CD4-positive, alpha-beta T cell treated with Interleukin-12 subunit alpha and Interleukin-12 subunit beta, for 1 hour (primary cell): ENCODE data around the gene PRPSAP2.
A peak's percentile ranks its signal among the peaks of the same experiment; 100 is the strongest.
"Not testable (repeated sequence)": the region's sequence is repeated elsewhere in the genome, so short reads cannot be mapped to it uniquely, and the experiment has no call there.

Source experiments
- DNase-seq: peaks from one replicate; pipeline ENCODE4 v3.0.0-alpha.2; 2020

PRPSAP2 gene

GRCh38 chr17:18857864-18858566 is at the start of gene PRPSAP2:
TSS of gene PRPSAP2 (plus strand) at chr17:18858131. CDS start at chr17:18865834, 7,703 bp downstream.
- DNase-seq: peak; percentile 96

- not testable (repeated sequence) for DNase-seq
These were observed 42.0 kb upstream of the PRPSAP2 start for GRCh38 chr17:18815924-18816323.

GRCh38 chr17:18816489-18817371 is 41.2 kb upstream of the PRPSAP2 start:
- peak; percentile 73 for DNase-seq

GRCh38 chr17:18821430-18821829 is 36.5 kb upstream of the PRPSAP2 start:
- DNase-seq: not testable (repeated sequence)

GRCh38 chr17:18827613-18828012 is 30.3 kb upstream of the PRPSAP2 start:
- not testable (repeated sequence) for DNase-seq

- DNase-seq: no peak
These were observed 9.4 kb upstream of the PRPSAP2 start for GRCh38 chr17:18848501-18848900.

- no peak for DNase-seq
These were observed 7.3 kb upstream of the PRPSAP2 start for GRCh38 chr17:18850679-18851078.

GRCh38 chr17:18851201-18851600 is 6.7 kb upstream of the PRPSAP2 start:
- DNase-seq: no peak

GRCh38 chr17:18854956-18855355 is 3.0 kb upstream of the PRPSAP2 start:
- no peak for DNase-seq

GRCh38 chr17:18855831-18856569 is 1.9 kb upstream of the PRPSAP2 start:
- DNase-seq: peak; percentile 89

- DNase-seq: no peak
These were observed 1.4 kb upstream of the PRPSAP2 start for GRCh38 chr17:18856570-18856915.

GRCh38 chr17:18858567-18859245 is 775 bp downstream of the PRPSAP2 start:
- DNase-seq: no peak

GRCh38 chr17:18859256-18859655 is 1.3 kb downstream of the PRPSAP2 start:
- no peak for DNase-seq

GRCh38 chr17:18860161-18860972 is 2.4 kb downstream of the PRPSAP2 start:
- no peak for DNase-seq

GRCh38 chr17:18862011-18862410 is 4.1 kb downstream of the PRPSAP2 start:
- DNase-seq: no peak

GRCh38 chr17:18864996-18865395 is 7.1 kb downstream of the PRPSAP2 start:
- DNase-seq: not testable (repeated sequence)

GRCh38 chr17:18866866-18867813 is 9.2 kb downstream of the PRPSAP2 start:
- no peak for DNase-seq

GRCh38 chr17:18877104-18877645 is 19.2 kb downstream of the PRPSAP2 start:
- DNase-seq: no peak

- no peak for DNase-seq
These were observed 30.9 kb downstream of the PRPSAP2 start for GRCh38 chr17:18888766-18889290.

- no peak for DNase-seq
These were observed 31.7 kb downstream of the PRPSAP2 start for GRCh38 chr17:18889658-18890057.
